H9 (cell line): Measurements from ENCODE around the gene SLX4IP. TPM values are rescaled to one million over a fixed set of nuclear protein-coding genes. Genes with fewer than 3 reads are reported as not detected.

Source experiments
- DNase-seq: peaks from one replicate; pipeline ENCODE4 v3.0.0-alpha.2; 2017
- H2AFZ ChIP-seq: one replicate; pipeline ENCODE4 v1.6.1; 2013; ENCODE audit warnings: mild to moderate bottlenecking, low read length, control low read depth, moderate library complexity
- H2AK5ac ChIP-seq: 2 replicates; pipeline ENCODE4 v1.6.1; 2013; ENCODE audit warnings: low read length, control low read depth, mixed read lengths; ENCODE audit not compliant: insufficient read length
- H2BK120ac ChIP-seq: one replicate; pipeline ENCODE4 v1.6.1; 2013; ENCODE audit warnings: low read depth, mild to moderate bottlenecking, low read length, control low read depth, inconsistent platforms; ENCODE audit not compliant: poor library complexity, severe bottlenecking
- H2BK12ac ChIP-seq: 2 replicates; pipeline ENCODE4 v1.6.1; 2013; ENCODE audit warnings: low read length, control low read depth, mixed read lengths, low read depth; ENCODE audit not compliant: insufficient read length
- H2BK15ac ChIP-seq: 2 replicates; pipeline ENCODE4 v1.6.1; 2013; ENCODE audit warnings: low read depth, low read length, control low read depth
- H2BK20ac ChIP-seq: one replicate; pipeline ENCODE4 v1.6.1; 2013; ENCODE audit warnings: low read depth, mild to moderate bottlenecking, low read length, control low read depth, inconsistent platforms; ENCODE audit not compliant: poor library complexity, severe bottlenecking
- H2BK5ac ChIP-seq: 2 replicates; pipeline ENCODE4 v1.6.1; 2013; ENCODE audit warnings: low read length, control low read depth, mixed read lengths; ENCODE audit not compliant: insufficient read length
- H3K14ac ChIP-seq: 2 replicates; pipeline ENCODE4 v1.6.1; 2013; ENCODE audit warnings: low read length, control low read depth; ENCODE audit not compliant: insufficient read depth
- H3K18ac ChIP-seq: 2 replicates; pipeline ENCODE4 v1.6.1; 2013; ENCODE audit warnings: low read depth, mild to moderate bottlenecking, mixed read lengths, low read length, control low read depth; ENCODE audit not compliant: insufficient read length
- H3K23ac ChIP-seq: 2 replicates; pipeline ENCODE4 v1.6.1; 2013; ENCODE audit warnings: low read length, control low read depth, mixed read lengths, low read depth; ENCODE audit not compliant: insufficient read length
- H3K23me2 ChIP-seq: 2 replicates; pipeline ENCODE4 v1.6.1; 2013; ENCODE audit warnings: low read depth, mild to moderate bottlenecking, mixed read lengths, low read length, control low read depth; ENCODE audit not compliant: insufficient read length, poor library complexity, severe bottlenecking
- H3K27ac ChIP-seq: 2 replicates; pipeline ENCODE4 v1.5.1; 2013; ENCODE audit warnings: low read length, control low read depth, mixed read lengths, low read depth; ENCODE audit not compliant: insufficient read length
- H3K27me3 ChIP-seq: 2 replicates; pipeline ENCODE4 v1.6.1; 2013; ENCODE audit warnings: low read length, control low read depth, inconsistent platforms; ENCODE audit not compliant: insufficient read depth
- H3K4ac ChIP-seq: 2 replicates; pipeline ENCODE4 v1.6.1; 2013; ENCODE audit warnings: low read depth, mild to moderate bottlenecking, control low read depth, inconsistent platforms, low read length, moderate library complexity
- H3K4me1 ChIP-seq: 2 replicates; pipeline ENCODE4 v1.6.1; 2013; ENCODE audit warnings: low read length, control low read depth, inconsistent platforms; ENCODE audit not compliant: insufficient read depth
- H3K4me2 ChIP-seq: 2 replicates; pipeline ENCODE4 v1.6.1; 2013; ENCODE audit warnings: low read length, control low read depth, mixed read lengths; ENCODE audit not compliant: insufficient read length, insufficient read depth
- H3K56ac ChIP-seq: 2 replicates; pipeline ENCODE4 v1.6.1; 2013; ENCODE audit warnings: low read depth, mild to moderate bottlenecking, mixed read lengths, low read length, control low read depth; ENCODE audit not compliant: insufficient read length
- H3K79me1 ChIP-seq: 2 replicates; pipeline ENCODE4 v1.6.1; 2013; ENCODE audit warnings: low read depth, mild to moderate bottlenecking, moderate library complexity, low read length, control low read depth, inconsistent platforms; ENCODE audit not compliant: insufficient read depth, poor library complexity, severe bottlenecking
- H3K79me2 ChIP-seq: 2 replicates; pipeline ENCODE4 v1.6.1; 2013; ENCODE audit warnings: low read length, control low read depth, inconsistent platforms; ENCODE audit not compliant: insufficient read depth
- H3K9ac ChIP-seq: 2 replicates; pipeline ENCODE4 v1.6.1; 2013; ENCODE audit warnings: low read length, control low read depth, mixed read lengths; ENCODE audit not compliant: insufficient read length; ENCODE audit errors: extremely low read depth
- H3K9me3 ChIP-seq: one replicate; pipeline ENCODE4 v1.6.1; 2013; ENCODE audit warnings: low read depth, low read length, inconsistent platforms; ENCODE audit not compliant: control insufficient read depth
- H3T11ph ChIP-seq: one replicate; pipeline ENCODE4 v1.6.1; 2013; ENCODE audit warnings: mild to moderate bottlenecking, low read length, control low read depth, inconsistent platforms
- H4K20me1 ChIP-seq: one replicate; pipeline ENCODE4 v1.6.1; 2013; ENCODE audit not compliant: control insufficient read depth, insufficient read length, insufficient read depth
- H4K5ac ChIP-seq: 2 replicates; pipeline ENCODE4 v1.6.1; 2013; ENCODE audit warnings: low read depth, mild to moderate bottlenecking, mixed read lengths, low read length, control low read depth; ENCODE audit not compliant: insufficient read length
- H4K8ac ChIP-seq: replicated peaks from 2 replicates; pipeline ENCODE4 v1.6.1; 2013; ENCODE audit warnings: low read length, control low read depth, mixed read lengths, low read depth; ENCODE audit not compliant: insufficient read length
- H4K91ac ChIP-seq: 2 replicates; pipeline ENCODE4 v1.6.1; 2013; ENCODE audit warnings: low read depth, mild to moderate bottlenecking, moderate library complexity, mixed read lengths, low read length, control low read depth; ENCODE audit not compliant: insufficient read length
- H3K27ac Mint-ChIP-seq, 3 experiments: 2 replicates in 2 of 3; 3 replicates in 1 of 3; pipeline ENCODE4 v1.8.0; 2020 to 2021; ENCODE audit warnings: mixed read lengths in 3 of 3, mild to moderate bottlenecking in 1 of 3, moderate library complexity in 1 of 3
- H3K27me3 Mint-ChIP-seq: 2 replicates; pipeline ENCODE4 v1.8.0; 2021; ENCODE audit warnings: low read depth, mild to moderate bottlenecking, moderate library complexity, mixed read lengths
- H3K36me3 Mint-ChIP-seq, 3 experiments: 2 replicates in 2 of 3; 3 replicates in 1 of 3; pipeline ENCODE4 v1.8.0; 2020 to 2021; ENCODE audit warnings: low read depth in 3 of 3, mixed read lengths in 3 of 3; ENCODE audit not compliant: insufficient read depth in 1 of 3
- H3K4me1 Mint-ChIP-seq, 2 experiments: 2 replicates each; pipeline ENCODE4 v1.8.0; 2020; ENCODE audit warnings: mixed read lengths in 2 of 2
- H3K4me3 Mint-ChIP-seq, 2 experiments: 2 replicates in 1 of 2; 3 replicates in 1 of 2; pipeline ENCODE4 v1.8.0; 2020 to 2021; ENCODE audit warnings: mild to moderate bottlenecking in 2 of 2, mixed read lengths in 2 of 2, moderate library complexity in 1 of 2
- H3K9me3 Mint-ChIP-seq, 2 experiments: 2 replicates in 1 of 2; 3 replicates in 1 of 2; pipeline ENCODE4 v1.8.0; 2020; ENCODE audit warnings: mild to moderate bottlenecking in 2 of 2, mixed read lengths in 2 of 2, moderate library complexity in 1 of 2
- CTCF ChIP-seq: fragments of 200-600 bp; sonication (generic); conservative IDR thresholded peaks from 3 replicates; pipeline ENCODE4 v1.8.0; 2021; ENCODE audit warnings: antibody characterized with exemption, mild to moderate bottlenecking
- WGBS: extraction: QIAGEN DNeasy Blood & Tissue Kit; methylation state at CpG from one replicate; pipeline ENCODE4 v1.1.7; 2013; ENCODE audit warnings: missing lambda C conversion rate, low lambda C conversion rate, mixed read lengths; ENCODE audit not compliant: insufficient read length; ENCODE audit errors: extremely low coverage; 5-methylcytosine and 5-hydroxymethylcytosine counted together
- total RNA-seq: library from RNA; stranded (reverse); gene quantifications from 2 replicates; pipeline ENCODE4 v1.2.1, GENCODE V29; 2021

Gene SLX4IP
- total RNA-seq, 1 experiment from 2014 or later, result 7.9 TPM

GRCh38 chr20:10524643-10525042, 89.5 kb downstream of the SLX4IP start:
- H3K56ac ChIP-seq, result no peak overlapping the region
- H3K9me3 ChIP-seq, result no peaks in the 10 kb centered on the region
- H3T11ph ChIP-seq, result no peak overlapping the region
- H2AFZ ChIP-seq, result no peak overlapping the region
- no peak overlapping the region for H4K5ac ChIP-seq
- no peak overlapping the region for H2BK120ac ChIP-seq
- H2BK5ac ChIP-seq, result no peak overlapping the region
- H3K4me1 Mint-ChIP-seq, result peaks cover 49 to 53% of the 10 kb centered on the region in 2 experiments
- no peak overlapping the region for H3K9ac ChIP-seq
- H3K14ac ChIP-seq, result no peak overlapping the region
- H3K23me2 ChIP-seq, result no peaks in the 10 kb centered on the region
- no peak overlapping the region for H2BK20ac ChIP-seq
- H3K79me1 ChIP-seq, result no peaks in the 10 kb centered on the region
- no peak overlapping the region for H3K4me2 ChIP-seq
- H3K4ac ChIP-seq, result no peak overlapping the region
- no peak overlapping the region for H4K8ac ChIP-seq
- H3K36me3 Mint-ChIP-seq, result no peaks in the 10 kb centered on the region
- H3K4me3 Mint-ChIP-seq, result no peak overlapping the region; a peak in 1 of 5 replicates
- H3K18ac ChIP-seq, result peak overlapping the region; percentile 16
- no peak overlapping the region for H2AK5ac ChIP-seq
- H3K27ac ChIP-seq, result no peak overlapping the region
- no peak overlapping the region for H2BK12ac ChIP-seq
- no peaks in the 10 kb centered on the region for H3K27me3 Mint-ChIP-seq
- H3K4me1 ChIP-seq, result peaks cover 6% of the 10 kb centered on the region; the same call in 1 of the 2 replicates
- TF ChIP-seq CTCF, result no peak
- no CpG with 5 or more reads among the region's 4 CpGs for WGBS
- DNase-seq, result no peak
- H3K23ac ChIP-seq, result no peak overlapping the region
- no peaks in the 10 kb centered on the region for H3K9me3 Mint-ChIP-seq
- H3K79me2 ChIP-seq, result 0 out of 2 replicates have a peak, but pooled peaks cover 2% of the 10 kb centered on the region
- no peaks in the 10 kb centered on the region for H3K27me3 ChIP-seq
- H2BK15ac ChIP-seq, result no peak overlapping the region
- H4K91ac ChIP-seq, result no peak overlapping the region
- H3K27ac Mint-ChIP-seq, result no peak overlapping the region
- no peaks in the 10 kb centered on the region for H4K20me1 ChIP-seq
